Endodermal cell (in vitro differentiated cells): Measurements from ENCODE around the gene SLC9C1. TPM values are rescaled to one million over a fixed set of nuclear protein-coding genes. Genes with fewer than 3 reads are reported as not detected.

Experiments used
- DNase-seq: peaks from one replicate; pipeline ENCODE4 v3.0.0-alpha.2; 2017
- H3K27ac ChIP-seq: 2 replicates; pipeline ENCODE4 v1.5.1; 2013; ENCODE audit warnings: mild to moderate bottlenecking, low read depth, low read length, moderate library complexity
- H3K27me3 ChIP-seq: 2 replicates; pipeline ENCODE4 v1.6.1; 2013; ENCODE audit warnings: mild to moderate bottlenecking, low read length, moderate library complexity; ENCODE audit not compliant: insufficient read depth, control insufficient read depth, poor library complexity, severe bottlenecking
- H3K36me3 ChIP-seq: 2 replicates; pipeline ENCODE4 v1.7.0; 2013; ENCODE audit warnings: mild to moderate bottlenecking, low read length, moderate library complexity; ENCODE audit not compliant: control insufficient read depth, insufficient read depth
- H3K4me1 ChIP-seq: one replicate; pipeline ENCODE4 v1.7.0; 2013; ENCODE audit warnings: low read length; ENCODE audit not compliant: control insufficient read depth, insufficient read depth
- H3K4me3 ChIP-seq: 2 replicates; pipeline ENCODE4 v1.5.1; 2013; ENCODE audit warnings: mild to moderate bottlenecking, low read length, moderate library complexity
- H3K9ac ChIP-seq: 2 replicates; pipeline ENCODE4 v1.6.1; 2013; ENCODE audit warnings: mild to moderate bottlenecking, low read length, moderate library complexity; ENCODE audit not compliant: poor library complexity, severe bottlenecking; ENCODE audit errors: extremely low read depth
- H3K9me3 ChIP-seq: 2 replicates; pipeline ENCODE4 v1.6.1; 2013; ENCODE audit warnings: mild to moderate bottlenecking, low read length, moderate library complexity; ENCODE audit not compliant: control insufficient read depth
- H3K27ac Mint-ChIP-seq: 2 replicates; pipeline ENCODE4 v1.8.0; 2020; ENCODE audit warnings: mixed read lengths
- H3K27me3 Mint-ChIP-seq: 2 replicates; pipeline ENCODE4 v1.8.0; 2021; ENCODE audit warnings: mild to moderate bottlenecking, mixed read lengths; ENCODE audit not compliant: insufficient read depth
- H3K36me3 Mint-ChIP-seq: 2 replicates; pipeline ENCODE4 v1.8.0; 2020; ENCODE audit warnings: low read depth, mixed read lengths
- H3K4me1 Mint-ChIP-seq: 2 replicates; pipeline ENCODE4 v1.8.0; 2020; ENCODE audit warnings: mixed read lengths
- H3K4me3 Mint-ChIP-seq: 2 replicates; pipeline ENCODE4 v1.8.0; 2020; ENCODE audit warnings: mild to moderate bottlenecking, moderate library complexity, mixed read lengths
- H3K9me3 Mint-ChIP-seq: 2 replicates; pipeline ENCODE4 v1.8.0; 2020; ENCODE audit warnings: mild to moderate bottlenecking, mixed read lengths
- WGBS, 2 experiments: methylation state at CpG; one replicate each; pipeline versions ENCODE4 v1.1.5 to v1.1.7; 2013; ENCODE audit warnings: missing lambda C conversion rate in 2 of 2, mixed read lengths in 1 of 2; ENCODE audit not compliant: insufficient coverage in 1 of 2, insufficient read length in 1 of 2; 5-methylcytosine and 5-hydroxymethylcytosine counted together
- total RNA-seq, 2 donors: library from RNA; stranded (reverse); fragmentation: NEBNext Ultra II Directional in 1 of 2; extraction: Animal tissue kit (Norgen Biotek cat#: 25700) in 1 of 2; gene quantifications; 2 replicates in 1 of 2; 3 replicates in 1 of 2; pipeline ENCODE4 v1.2.1, GENCODE V29; 2021
- TF ChIP-seq, protein P1 (sequence below): fragments of 200-600 bp; sonication (generic); conservative IDR thresholded peaks from 2 replicates; pipeline ENCODE4 v1.5.0; 2021; ENCODE audit warnings: antibody characterized with exemption, mild to moderate bottlenecking

The SLC9C1 gene
- total RNA-seq, 2 donors from 2014 or later = 0.24 to 0.66 TPM

DNA sequence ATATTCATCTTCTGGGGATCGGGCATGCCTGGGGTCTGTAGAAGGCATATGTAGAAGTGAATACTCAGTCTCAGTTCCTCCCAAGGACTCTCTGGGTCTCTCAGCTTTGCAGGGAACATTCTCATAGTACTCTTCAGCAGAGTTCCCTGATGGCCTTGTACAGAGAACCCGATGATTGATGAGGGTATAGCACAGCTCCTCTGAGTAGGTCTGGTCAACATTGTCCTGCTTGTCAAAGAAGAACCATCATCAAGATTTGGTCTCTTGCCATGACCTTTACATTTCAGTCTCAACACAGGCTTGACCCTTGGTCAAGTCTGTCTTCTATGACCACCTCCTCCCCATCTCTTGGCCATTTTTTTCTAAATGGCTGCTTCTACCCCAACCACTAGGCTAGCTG is 170.5 kb downstream of the SLC9C1 start:
- H3K4me1 Mint-ChIP-seq = peaks cover 41% of the 10 kb centered on the region
- no peak overlapping the region for H3K4me3 Mint-ChIP-seq

GRCh38 chr3:112122870-112123269 is 171.1 kb downstream of the SLC9C1 start:
- no peaks in the 10 kb centered on the region for H3K27me3 ChIP-seq
- TF ChIP-seq, protein P1, sequence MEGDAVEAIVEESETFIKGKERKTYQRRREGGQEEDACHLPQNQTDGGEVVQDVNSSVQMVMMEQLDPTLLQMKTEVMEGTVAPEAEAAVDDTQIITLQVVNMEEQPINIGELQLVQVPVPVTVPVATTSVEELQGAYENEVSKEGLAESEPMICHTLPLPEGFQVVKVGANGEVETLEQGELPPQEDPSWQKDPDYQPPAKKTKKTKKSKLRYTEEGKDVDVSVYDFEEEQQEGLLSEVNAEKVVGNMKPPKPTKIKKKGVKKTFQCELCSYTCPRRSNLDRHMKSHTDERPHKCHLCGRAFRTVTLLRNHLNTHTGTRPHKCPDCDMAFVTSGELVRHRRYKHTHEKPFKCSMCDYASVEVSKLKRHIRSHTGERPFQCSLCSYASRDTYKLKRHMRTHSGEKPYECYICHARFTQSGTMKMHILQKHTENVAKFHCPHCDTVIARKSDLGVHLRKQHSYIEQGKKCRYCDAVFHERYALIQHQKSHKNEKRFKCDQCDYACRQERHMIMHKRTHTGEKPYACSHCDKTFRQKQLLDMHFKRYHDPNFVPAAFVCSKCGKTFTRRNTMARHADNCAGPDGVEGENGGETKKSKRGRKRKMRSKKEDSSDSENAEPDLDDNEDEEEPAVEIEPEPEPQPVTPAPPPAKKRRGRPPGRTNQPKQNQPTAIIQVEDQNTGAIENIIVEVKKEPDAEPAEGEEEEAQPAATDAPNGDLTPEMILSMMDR = no peak
- no peak overlapping the region for H3K4me3 ChIP-seq
- H3K9ac ChIP-seq = no peak overlapping the region
- H3K36me3 ChIP-seq = peaks cover 10% of the 10 kb centered on the region
- peaks cover 14% of the 10 kb centered on the region for H3K4me1 ChIP-seq
- peaks cover 46% of the 10 kb centered on the region for H3K4me1 Mint-ChIP-seq
- H3K27ac ChIP-seq = no peak overlapping the region
- H3K4me3 Mint-ChIP-seq = no peak overlapping the region
- H3K36me3 Mint-ChIP-seq = no peaks in the 10 kb centered on the region
- DNase-seq = no peak
- no peaks in the 10 kb centered on the region for H3K27me3 Mint-ChIP-seq
- H3K27ac Mint-ChIP-seq = no peak overlapping the region
- no peaks in the 10 kb centered on the region for H3K9me3 Mint-ChIP-seq
- no peaks in the 10 kb centered on the region for H3K9me3 ChIP-seq

More for the DNA sequence above, 170.5 kb downstream of the SLC9C1 start:
- Histone ChIP-seq H3K27ac (no peak overlapping the region), H3K4me3 (no peak overlapping the region), H3K4me1 (peaks cover 14% of the 10 kb centered on the region), H3K9ac (no peak overlapping the region), H3K9me3 (no peaks in the 10 kb centered on the region), H3K27me3 (no peaks in the 10 kb centered on the region), H3K36me3 (peaks cover 10% of the 10 kb centered on the region)
- Mint-ChIP-seq H3K9me3 (no peaks in the 10 kb centered on the region), H3K27ac (no peak overlapping the region), H3K36me3 (no peaks in the 10 kb centered on the region), H3K27me3 (no peaks in the 10 kb centered on the region)
- WGBS, 2 experiments = 88 to 92% methylated on average over 2 of the region's 2 CpGs
- TF ChIP-seq, protein P1 = no peak
- no peak for DNase-seq

DNA sequence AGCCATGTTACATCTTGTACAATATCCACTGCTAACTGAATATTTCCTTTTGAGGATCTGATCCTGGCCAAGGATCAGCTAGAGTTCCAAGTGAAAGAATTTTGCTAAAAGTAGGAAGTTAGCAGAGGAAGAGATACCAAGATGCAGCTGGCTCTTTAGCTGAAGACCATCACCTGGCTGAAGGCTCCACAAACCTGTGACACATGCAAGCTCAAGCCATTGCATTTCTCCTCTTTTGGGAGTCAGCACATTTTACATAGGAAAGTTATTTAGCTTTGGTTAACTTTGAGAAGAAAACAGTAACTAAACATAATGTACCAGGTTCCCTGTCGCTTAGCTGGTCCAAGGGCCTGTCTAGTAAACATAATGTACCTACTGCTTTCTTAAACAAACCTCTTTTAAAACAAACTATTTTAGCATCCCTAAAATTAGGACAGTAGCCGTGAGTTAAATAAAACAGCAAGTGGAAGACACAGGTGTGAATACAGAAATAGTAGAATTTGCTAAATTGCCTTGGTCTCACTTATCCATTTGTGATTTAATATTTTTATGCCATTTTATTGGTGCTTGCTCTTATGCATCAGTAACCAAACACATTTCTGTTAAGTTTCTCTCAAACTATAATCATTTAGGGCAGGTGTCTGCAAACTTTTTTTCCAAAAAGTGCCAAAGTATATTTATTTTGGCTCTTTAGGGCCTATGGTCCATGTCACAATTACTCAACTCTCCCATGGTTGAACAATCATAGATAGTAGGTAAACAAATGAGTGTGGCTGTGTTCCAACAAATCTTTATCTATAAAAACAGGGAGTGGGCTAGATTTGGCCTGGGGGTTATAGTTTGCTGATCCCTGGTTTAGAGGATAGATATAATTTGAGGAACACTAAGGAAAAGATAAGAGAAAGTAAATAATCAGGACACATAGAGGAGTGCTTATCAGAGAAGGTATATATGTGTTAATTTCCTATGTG is 172.2 kb downstream of the SLC9C1 start:
- H3K27me3 Mint-ChIP-seq = no peaks in the 10 kb centered on the region
- H3K9ac ChIP-seq = no peak overlapping the region
- no peaks in the 10 kb centered on the region for H3K9me3 ChIP-seq
- no peak overlapping the region for H3K4me3 Mint-ChIP-seq
- H3K36me3 Mint-ChIP-seq = no peaks in the 10 kb centered on the region
- peaks cover 10% of the 10 kb centered on the region for H3K36me3 ChIP-seq
- DNase-seq = no peak
- TF ChIP-seq, protein P1 = no peak
- 90 to 100% methylated on average over 2 of the region's 2 CpGs for WGBS, 2 experiments
- no peak overlapping the region for H3K27ac Mint-ChIP-seq
- no peak overlapping the region for H3K27ac ChIP-seq
- H3K4me3 ChIP-seq = no peak overlapping the region
- H3K4me1 ChIP-seq = peaks cover 10% of the 10 kb centered on the region
- H3K4me1 Mint-ChIP-seq = peaks cover 44% of the 10 kb centered on the region
- H3K27me3 ChIP-seq = no peaks in the 10 kb centered on the region
- no peaks in the 10 kb centered on the region for H3K9me3 Mint-ChIP-seq
